CD4-positive, alpha-beta T cell treated with Interleukin-10 for 1 hour (primary cell): ENCODE measurements around the gene IL6ST.
A peak's percentile ranks its signal among the peaks of the same experiment; 100 is the strongest.
"Not testable (repeated sequence)": the region's sequence is repeated elsewhere in the genome, so short reads cannot be mapped to it uniquely, and the experiment has no call there.

Experiments used
- DNase-seq: peaks from one replicate; pipeline ENCODE4 v3.0.0-alpha.2; 2020

Gene IL6ST

DNA sequence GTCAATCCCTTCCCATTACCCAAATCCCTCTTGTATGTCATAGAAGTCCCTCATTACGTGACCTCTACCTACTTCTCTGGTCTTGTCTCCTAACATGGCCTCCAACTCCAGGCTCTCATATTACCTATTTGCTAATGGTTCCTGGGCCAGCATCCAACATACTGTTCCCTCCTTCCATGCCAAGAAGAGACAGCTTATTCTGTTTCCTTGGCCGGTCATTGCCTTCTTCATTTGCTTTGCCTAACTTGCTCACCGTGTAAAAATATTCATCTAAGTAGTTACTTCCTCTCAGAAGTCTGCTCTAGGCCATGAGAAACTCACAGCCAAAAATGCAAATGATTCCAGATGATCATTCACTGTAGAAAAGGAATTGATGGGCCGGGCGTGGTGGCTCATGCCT is 8.9 kb upstream of the IL6ST start:
- DNase-seq = no peak

GRCh38 chr5:56003179-56003578 is 8.4 kb upstream of the IL6ST start:
- no peak for DNase-seq

- no peak for DNase-seq
Observed at GRCh38 chr5:56002303-56002702, 7.5 kb upstream of the IL6ST start.

DNA sequence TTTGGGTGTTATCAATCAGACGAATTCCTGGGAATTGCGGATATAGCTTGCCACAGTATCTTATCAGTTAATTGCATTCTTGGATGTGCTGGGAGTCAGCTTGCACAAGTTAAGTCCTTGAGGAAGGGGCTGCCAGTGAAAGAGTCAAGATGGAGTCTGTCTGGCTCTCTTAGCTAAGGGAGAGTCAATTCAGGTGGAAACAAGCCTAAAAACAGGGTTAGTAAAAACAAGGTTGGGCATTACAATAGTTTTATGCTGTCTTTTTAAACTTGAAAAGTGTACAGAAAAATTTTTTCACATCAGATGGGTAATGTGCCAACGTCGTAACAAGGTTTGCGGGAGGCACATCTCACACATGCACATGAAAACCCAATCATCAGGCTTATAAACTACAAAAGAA is 5.5 kb upstream of the IL6ST start:
- DNase-seq = not testable (repeated sequence)

DNA sequence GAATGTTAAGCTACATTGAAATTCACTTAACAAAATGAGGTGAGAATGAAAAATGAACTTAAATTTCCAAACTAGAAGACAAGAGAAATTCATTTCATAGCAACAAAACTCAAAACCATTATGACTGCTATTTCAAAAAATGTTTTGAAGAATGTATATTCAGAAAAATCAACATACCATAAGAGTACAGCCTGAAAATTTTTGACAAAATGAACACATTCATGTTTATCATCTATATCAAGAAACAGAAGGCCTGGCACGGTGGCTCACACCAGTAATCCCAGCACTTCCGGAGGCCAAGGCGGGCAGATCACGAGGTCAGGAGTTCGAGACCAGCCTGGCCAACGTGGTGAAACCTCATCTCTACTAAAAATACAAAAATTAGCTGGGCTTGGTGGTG is 4.2 kb upstream of the IL6ST start:
- DNase-seq = no peak

- no peak for DNase-seq
Observed at GRCh38 chr5:55997742-55998351, 3.1 kb upstream of the IL6ST start.

DNA sequence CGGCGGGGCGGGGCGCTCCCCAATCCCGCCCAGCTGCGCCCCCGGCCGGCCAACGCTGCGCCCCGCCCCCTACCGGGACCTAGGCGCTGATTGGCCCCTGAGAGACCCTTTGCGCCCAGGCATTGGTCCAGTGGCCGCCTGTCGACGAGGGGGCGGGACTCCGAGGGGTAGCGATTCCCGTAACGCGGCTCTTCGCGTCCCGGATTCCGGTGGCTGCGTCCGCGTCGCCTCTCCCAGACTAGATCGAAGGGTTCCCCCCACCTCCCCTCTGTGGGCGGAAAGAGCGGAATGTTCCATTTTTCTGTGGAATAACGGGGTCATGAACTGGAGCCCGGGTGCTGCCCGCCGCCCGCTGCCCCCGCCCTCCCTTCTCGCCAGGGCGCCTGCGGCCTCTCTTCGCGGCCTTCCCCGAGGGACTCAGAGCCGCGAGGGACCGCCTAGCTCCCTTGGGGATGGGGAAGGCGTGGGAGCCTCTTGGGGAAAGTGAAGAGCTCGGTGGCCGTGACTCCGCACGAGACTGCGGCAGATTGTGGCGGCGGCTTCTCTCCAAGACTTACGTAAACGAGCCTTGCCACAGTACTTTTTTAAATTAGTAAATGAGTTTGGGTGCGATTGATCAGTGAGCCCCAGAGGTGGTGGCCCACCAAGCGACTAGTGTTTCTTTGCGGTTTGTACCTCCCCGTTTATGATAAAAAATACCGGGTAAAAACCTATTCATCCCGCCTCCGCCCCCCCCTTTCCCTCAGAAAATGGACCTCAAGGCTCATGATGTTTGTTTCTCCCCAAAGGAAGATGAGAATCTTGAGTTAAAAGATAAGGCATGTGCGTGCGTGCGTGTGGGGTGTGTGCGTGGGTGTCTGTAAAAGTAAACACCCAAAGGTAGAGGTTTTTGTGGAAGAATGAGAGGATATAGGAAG is 493 bp upstream of the IL6ST start:
- DNase-seq = peak; percentile 97

DNA sequence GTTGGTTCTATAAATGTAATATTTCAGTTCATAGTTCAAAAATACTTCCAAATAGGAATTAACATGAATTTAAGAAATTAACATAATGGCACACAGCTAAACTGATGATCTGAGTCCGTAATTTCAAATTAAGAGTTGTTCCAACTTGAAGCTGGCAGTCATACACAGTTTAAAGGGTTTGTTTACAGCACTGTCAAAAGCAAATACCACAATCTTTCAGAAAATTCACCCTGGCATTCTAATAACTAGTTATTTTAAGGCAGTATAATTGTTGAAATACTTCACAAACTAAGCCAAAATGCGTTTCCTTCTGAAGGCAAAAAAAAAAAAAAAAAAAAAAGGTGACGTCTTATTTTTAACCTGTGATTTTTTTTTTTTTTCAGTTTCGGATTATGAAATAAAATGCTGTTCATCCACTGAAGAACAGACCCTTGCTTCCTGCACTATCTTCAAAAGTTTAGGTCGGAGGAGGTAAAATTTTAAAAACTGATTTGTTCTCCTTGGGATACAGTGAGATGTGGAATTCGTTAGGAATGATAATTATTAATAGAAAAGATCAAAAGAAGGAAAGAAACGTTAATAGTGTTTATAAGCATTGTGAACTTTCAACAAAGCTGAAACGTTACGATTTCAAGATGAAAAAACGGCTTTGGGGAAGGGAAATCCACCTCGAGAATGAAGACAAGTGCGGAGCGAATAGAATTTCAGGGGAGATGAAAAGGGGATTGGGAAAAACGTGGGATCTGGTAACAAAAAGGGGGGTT is 850 bp downstream of the IL6ST start:
- peak; percentile 51 for DNase-seq

GRCh38 chr5:55993013-55993412 is 1.8 kb downstream of the IL6ST start:
- DNase-seq = no peak

- DNase-seq = peak; percentile 33
Observed at GRCh38 chr5:55991768-55992486, 2.8 kb downstream of the IL6ST start.

DNA sequence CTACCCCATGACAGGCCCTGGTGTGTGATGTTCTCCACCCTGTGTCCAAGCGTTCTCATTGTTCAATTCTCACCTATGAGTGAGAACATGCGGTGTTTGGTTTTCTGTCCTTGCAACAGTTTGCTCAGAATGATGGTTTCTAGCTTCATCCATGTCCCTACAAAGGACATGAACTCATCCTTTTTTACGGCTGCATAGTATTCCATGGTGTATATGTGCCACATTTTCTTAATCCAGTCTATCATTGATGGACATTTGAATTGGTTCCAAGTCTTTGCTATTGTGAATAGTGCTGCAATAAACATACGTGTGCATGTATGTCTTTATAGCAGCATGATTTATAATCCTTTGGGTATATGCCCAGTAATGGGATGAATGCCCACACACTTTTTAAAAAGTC is 3.9 kb downstream of the IL6ST start:
- DNase-seq = not testable (repeated sequence)

- DNase-seq = no peak
Observed at GRCh38 chr5:55989860-55990259, 4.9 kb downstream of the IL6ST start.

DNA sequence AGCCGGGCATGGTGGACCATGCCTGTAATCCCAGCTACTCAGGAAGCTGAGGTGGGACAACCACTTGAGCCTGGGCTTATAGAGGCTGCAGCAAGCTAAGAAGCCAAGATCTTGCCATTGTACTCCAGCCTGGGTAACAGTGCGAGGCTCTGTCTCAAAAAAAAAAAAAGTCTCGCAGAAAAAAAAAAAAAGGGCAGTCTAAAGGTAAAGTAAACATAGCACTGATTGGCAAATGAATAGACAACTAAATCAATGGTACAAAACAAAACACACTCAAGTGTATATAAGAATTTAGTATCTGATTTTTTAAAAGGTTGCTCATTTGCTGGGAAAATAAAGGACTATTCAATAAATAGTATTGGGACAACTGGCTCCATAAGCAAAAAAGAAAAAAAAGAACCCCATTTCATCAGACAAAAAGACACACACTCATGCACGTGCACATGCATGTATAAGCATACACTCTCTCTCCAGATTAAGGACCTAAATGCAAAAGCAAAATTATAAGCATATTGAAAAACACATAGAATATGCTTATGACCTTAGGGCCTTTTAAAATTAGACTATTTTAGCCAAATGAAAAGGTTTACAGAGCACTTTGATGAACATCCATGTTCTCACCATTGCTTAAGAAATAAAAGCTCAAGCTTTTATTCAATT is 5.7 kb downstream of the IL6ST start:
- DNase-seq = no peak

DNA sequence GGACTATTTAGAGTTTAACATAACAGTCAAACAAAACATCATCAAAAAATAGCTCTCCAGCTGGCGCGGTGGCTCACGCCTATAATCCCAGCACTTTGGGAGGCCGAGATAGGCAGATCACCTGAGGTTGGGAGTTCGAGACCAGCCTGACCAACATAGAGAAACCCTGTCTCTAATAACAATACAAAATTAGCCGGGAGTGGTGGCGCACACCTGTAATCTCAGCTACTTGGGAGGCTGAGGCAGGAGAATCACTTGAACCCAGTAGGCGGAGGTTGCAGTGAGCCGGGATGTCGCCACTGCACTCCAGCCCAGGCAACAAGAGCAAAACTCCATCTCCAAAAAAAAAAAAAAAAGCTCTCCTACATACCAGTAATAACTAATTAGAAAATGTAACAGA is 6.3 kb downstream of the IL6ST start:
- not testable (repeated sequence) for DNase-seq

- DNase-seq = no peak
Observed at GRCh38 chr5:55986931-55987330, 7.8 kb downstream of the IL6ST start.

DNA sequence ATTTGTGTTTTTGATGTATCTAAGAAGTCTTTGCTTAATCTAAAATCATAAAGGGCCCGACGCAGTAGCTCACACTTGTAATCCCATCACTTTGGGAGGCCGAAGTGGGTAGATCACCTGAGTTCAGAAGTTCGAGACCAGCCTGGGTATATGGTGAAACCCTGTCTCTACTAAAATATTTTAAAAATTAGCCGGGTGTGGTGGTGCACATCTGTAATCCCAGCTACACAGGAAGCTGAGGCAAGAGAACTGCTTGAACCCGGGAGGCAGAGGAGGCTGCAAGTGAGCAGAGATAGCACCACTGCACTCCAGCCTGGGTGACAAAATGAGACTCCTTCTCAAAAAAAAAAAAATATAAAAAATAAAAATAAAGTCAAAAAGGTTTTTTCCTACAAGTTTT is 9.6 kb downstream of the IL6ST start:
- DNase-seq = no peak

DNA sequence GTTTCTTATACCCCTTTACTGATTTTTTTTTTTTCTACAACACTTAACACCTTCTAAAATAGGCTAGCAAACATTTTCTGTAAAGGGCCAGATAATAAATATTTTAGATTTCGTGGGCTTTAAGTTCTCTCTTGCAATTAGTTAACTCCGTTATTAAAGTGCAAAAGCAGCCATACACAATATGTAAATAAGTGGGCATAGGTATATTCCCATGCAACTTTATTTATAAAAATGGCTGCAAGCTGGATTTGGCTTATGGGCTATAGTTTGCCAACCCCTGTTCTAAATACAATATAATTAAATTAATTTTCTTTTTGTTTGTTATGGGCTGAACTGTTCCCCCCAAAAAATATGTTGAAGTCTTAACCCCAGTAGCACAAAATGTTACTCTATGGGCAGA is 10.8 kb downstream of the IL6ST start:
- DNase-seq = no peak

DNA sequence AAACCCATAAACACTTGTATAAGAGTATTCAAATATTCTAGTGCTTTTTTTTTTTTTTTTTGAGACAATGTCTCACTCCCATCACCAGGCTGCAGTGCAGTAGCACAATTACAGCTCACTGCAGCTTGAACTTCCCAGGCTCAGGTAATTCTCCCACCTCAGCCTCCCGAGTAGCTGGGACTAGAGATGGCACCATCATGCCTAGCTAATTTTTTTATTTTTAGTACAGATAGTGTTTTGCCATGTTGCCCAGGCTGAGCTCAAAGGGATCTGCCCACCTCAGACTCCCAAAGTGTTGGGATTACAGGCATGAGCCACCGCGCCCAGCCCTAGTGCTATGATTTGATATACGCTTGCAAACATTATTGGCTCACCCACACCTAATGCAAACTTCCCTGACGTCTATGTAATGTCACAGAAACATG is 11.8 kb downstream of the IL6ST start:
- DNase-seq = peak; percentile 34

- DNase-seq = no peak
Observed at GRCh38 chr5:55973296-55973695, 21.5 kb downstream of the IL6ST start.

DNA sequence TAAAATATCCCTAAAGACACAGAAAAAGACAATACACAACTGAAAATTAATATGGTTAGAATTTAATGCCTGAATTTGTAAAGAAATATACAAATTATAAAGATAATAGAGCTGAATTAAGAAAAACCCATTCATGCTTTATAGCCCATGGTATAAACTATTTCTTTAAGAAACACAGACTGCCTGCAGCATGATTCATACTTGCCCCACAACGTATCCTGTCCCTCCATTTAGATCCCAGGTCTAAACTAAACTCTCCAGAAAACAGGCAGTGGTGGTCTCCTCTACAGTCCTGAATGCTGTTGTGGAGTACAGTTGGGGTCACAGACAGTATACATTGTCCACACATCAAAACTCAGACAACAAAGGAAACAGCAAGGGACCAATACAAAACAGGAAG is 24.8 kb downstream of the IL6ST start:
- DNase-seq = no peak

DNA sequence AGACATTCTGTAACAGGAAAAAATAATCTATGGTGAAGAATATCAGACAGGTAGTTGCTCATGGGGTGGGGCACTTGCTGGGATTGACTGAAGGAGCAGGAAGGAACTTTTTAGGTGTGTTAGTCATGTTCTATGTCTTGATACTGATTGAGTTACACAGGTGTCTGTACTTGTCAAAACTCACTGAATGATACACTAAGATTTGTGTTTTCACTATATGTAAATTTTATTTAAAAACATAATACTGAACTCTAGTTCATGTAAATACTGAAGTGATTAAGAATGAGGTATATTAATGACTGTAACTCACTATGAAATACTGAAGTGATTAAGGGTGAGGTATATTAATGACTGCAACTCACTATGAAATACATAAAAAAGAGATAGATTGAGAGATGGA is 28.5 kb downstream of the IL6ST start:
- DNase-seq = no peak

DNA sequence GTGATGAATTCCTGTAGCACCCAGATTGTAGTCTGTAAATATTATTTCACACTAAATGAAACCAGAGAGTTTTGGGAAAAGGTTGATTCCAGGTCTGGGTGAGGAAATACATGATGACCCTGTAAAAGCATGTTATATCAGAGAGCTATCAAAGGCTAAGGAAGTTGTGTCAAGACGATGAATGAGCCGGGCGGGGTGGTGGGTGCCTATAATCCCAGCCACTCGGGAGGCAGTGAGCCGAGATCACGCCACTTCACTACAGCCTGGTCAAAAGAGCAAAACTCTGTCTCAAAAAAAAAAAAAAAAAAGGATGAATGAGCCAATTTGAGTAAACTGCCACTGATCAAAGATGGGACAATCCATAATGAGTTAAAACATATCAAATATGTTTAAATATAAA is 29.2 kb downstream of the IL6ST start:
- DNase-seq = no peak

GRCh38 chr5:55960779-55961178 is 34.0 kb downstream of the IL6ST start:
- no peak for DNase-seq
